GM12872 (cell line): ENCODE data around the gene NBAS.

ENCODE experiments used
- CTCF ChIP-seq: IDR thresholded peaks from 3 replicates; pipeline ENCODE4 v1.5.1; 2011; ENCODE audit warnings: low read depth, mild to moderate bottlenecking, low read length, moderate library complexity; ENCODE audit not compliant: insufficient read depth

NBAS gene

DNA sequence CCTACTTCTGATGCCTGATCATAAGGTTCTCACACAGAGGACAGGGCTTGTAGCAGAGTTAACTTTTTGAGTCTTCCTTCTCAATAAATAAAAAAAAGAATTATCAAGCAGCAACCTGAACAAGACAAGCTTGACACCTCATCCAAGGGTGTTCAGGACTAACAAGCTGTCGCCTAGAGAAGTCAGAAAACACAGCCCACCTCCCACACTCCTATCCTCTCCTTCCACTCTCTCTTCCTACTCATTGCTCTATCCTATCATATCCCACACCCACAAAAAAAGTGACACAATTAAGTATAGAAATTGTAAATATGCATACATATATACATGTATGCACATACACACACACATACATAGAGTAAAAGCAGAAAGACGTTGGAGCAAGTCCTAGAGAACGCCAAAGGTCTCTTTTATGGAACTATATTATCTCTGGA lies 5.4 kb downstream of the NBAS start:
- no peak for TF ChIP-seq CTCF

- TF ChIP-seq CTCF: no peak
These were observed 6.5 kb downstream of the NBAS start for GRCh38 chr2:15554525-15555218.

- TF ChIP-seq CTCF: no peak
These were observed 7.2 kb downstream of the NBAS start for GRCh38 chr2:15553951-15554350.

GRCh38 chr2:15553519-15553918 lies 7.6 kb downstream of the NBAS start:
- TF ChIP-seq CTCF: no peak

DNA sequence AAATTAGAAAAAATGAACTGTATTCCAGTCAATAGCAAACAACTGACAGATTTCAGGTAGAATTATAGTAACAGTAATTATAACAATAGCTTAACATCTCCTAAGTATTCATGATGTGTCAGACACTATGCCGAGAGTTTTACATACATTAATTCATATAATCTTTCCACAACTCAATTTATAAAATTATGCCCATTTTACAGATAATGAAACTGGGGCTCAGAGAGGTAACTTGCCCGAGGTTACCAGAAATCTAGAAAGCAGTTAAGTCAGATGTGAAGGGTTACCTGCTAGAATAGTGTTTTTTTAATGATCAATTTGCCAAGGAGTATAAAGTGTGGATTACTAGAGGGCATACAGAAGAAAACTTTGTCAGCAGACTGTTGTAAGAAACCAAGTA lies 12.2 kb downstream of the NBAS start:
- TF ChIP-seq CTCF: no peak

DNA sequence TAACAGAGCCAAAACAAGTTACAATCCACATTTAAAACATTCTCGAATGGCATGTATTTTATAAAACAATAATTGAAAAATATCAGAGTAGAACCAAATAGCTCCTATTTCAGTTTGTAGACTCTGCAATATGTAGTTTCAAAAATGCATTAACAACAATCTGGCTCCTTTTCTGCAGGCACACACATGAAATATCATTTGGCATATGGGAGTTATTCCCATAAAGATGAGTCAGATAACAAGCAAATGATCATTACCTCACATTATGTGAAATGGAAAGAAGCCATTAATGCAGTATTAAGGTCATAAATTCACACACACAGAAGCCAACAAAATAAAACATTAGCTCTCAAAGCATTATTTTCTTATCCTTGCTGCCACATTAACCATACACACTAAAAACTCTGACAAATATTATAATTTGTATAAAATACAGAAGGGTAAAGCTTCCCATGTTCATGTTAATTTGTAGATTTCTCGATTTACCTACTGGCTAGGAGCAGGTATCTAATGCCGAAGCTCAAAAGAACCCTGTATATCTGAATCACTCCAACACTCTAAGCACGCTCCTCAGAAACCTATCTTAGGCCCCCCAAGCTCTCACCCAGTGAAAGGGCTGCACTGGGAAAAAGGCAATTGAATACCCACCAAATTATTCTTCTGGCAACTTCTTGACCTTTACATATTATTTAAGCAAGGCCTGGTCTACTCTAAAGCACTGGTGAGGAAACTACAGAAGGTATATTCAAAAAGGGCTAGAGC lies 13.8 kb downstream of the NBAS start:
- TF ChIP-seq CTCF: no peak

DNA sequence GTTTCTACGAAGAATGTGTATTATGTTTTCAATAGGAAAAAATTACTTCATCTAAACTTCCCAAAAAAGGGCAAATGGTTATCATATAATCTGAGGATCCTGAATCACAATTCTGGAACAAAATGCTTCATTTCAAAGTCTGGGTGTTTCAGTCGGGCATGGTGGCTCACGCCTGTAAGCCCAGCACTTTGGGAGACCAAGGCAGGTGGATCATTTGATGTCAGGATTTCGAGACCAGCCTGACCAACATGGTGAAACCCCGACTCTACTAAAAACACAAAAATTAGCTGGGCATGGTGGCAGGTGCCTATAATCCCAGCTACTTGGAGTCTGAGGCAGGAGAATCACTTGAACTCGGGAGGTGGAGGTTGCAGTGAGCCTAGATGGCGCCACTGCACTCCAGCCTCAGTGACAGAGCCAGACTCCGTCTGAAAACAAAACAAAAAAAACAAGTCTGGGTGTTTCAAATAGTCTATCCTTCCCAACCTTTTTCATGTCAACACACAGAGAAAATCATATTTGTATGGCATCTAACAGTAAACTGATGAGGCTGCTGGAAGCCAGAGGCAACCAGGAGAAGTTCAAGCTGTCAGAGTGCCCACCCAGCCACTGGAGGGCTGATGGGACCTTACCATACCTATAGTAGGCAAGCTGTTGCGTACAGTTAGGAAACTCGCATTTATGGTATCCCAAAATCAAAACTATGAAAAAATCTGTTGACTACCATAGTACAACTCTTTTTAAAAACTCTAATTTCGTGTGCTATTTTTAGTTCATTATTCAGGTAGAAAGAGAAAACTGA lies 14.6 kb downstream of the NBAS start:
- peak; percentile 38 for TF ChIP-seq CTCF
